Neural crest cell (in vitro differentiated cells): ENCODE data around the gene WNT1. TPM values are rescaled to one million over a fixed set of nuclear protein-coding genes. Genes with fewer than 3 reads are reported as not detected.

ENCODE experiments used
- DNase-seq: peaks from one replicate; pipeline ENCODE4 v3.0.0; 2021; ENCODE audit warnings: low read depth, mixed read lengths, low spot score
- H3K27ac Mint-ChIP-seq: one replicate; pipeline ENCODE4 v1.8.0; 2021; ENCODE audit warnings: mild to moderate bottlenecking, mixed read lengths; ENCODE audit not compliant: unreplicated experiment
- H3K27me3 Mint-ChIP-seq: 2 replicates; pipeline ENCODE4 v1.8.0; 2021; ENCODE audit warnings: low read depth, mild to moderate bottlenecking, mixed read lengths
- H3K36me3 Mint-ChIP-seq: 2 replicates; pipeline ENCODE4 v1.8.0; 2021; ENCODE audit warnings: low read depth, mild to moderate bottlenecking, mixed read lengths
- H3K4me1 Mint-ChIP-seq: 2 replicates; pipeline ENCODE4 v1.8.0; 2021; ENCODE audit warnings: mixed read lengths
- H3K4me3 Mint-ChIP-seq: one replicate; pipeline ENCODE4 v1.8.0; 2021; ENCODE audit warnings: mild to moderate bottlenecking, mixed read lengths
- H3K9me3 Mint-ChIP-seq: 2 replicates; pipeline ENCODE4 v1.8.0; 2021; ENCODE audit warnings: mixed read lengths
- total RNA-seq: library from RNA; stranded (reverse); gene quantifications from 2 replicates; pipeline ENCODE4 v1.2.1, GENCODE V29; 2021
- TF ChIP-seq, protein P1 (sequence below): fragments of 200-600 bp; sonication (generic); conservative IDR thresholded peaks from 2 replicates; pipeline ENCODE4 v1.5.0; 2021; ENCODE audit warnings: antibody characterized with exemption, mild to moderate bottlenecking

The WNT1 gene
- total RNA-seq, 1 donor from 2014 or later = 2.1 TPM

- no peaks in the 10 kb centered on the region for H3K9me3 Mint-ChIP-seq
- H3K36me3 Mint-ChIP-seq = peaks cover 16% of the 10 kb centered on the region
- DNase-seq = no peak
- peak overlapping the region; percentile 77 for H3K4me3 Mint-ChIP-seq
- peaks cover 64% of the 10 kb centered on the region for H3K27me3 Mint-ChIP-seq
- H3K4me1 Mint-ChIP-seq = peaks cover 23% of the 10 kb centered on the region
- TF ChIP-seq, protein P1, sequence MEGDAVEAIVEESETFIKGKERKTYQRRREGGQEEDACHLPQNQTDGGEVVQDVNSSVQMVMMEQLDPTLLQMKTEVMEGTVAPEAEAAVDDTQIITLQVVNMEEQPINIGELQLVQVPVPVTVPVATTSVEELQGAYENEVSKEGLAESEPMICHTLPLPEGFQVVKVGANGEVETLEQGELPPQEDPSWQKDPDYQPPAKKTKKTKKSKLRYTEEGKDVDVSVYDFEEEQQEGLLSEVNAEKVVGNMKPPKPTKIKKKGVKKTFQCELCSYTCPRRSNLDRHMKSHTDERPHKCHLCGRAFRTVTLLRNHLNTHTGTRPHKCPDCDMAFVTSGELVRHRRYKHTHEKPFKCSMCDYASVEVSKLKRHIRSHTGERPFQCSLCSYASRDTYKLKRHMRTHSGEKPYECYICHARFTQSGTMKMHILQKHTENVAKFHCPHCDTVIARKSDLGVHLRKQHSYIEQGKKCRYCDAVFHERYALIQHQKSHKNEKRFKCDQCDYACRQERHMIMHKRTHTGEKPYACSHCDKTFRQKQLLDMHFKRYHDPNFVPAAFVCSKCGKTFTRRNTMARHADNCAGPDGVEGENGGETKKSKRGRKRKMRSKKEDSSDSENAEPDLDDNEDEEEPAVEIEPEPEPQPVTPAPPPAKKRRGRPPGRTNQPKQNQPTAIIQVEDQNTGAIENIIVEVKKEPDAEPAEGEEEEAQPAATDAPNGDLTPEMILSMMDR = no peak
- no peak overlapping the region for H3K27ac Mint-ChIP-seq
Observed at GRCh38 chr12:49000346-49000745, 22.2 kb downstream of the WNT1 start.

DNA sequence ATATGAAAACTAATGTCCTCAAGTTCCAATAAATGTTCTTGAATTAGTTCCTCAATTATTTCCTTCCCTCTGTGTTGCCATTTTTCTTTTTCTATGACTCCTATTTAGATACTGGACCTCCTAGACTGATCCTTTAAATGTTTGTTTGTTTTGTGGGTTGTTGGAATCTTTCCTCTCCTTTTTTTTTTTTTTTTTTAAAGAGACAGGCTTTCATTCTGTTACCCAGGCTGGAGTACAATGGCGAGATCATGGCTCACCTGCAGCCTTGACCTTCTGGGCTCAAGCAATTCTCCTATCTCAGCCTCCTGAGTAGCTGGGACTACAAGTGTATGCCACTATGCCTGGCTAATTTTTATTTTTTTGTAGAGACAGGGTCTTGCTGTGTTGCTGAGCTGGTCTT, 30.8 kb downstream of the WNT1 start:
- Mint-ChIP-seq H3K4me3 (no peak overlapping the region), H3K27ac (no peak overlapping the region), H3K9me3 (no peaks in the 10 kb centered on the region), H3K36me3 (no peaks in the 10 kb centered on the region), H3K4me1 (no peaks in the 10 kb centered on the region), H3K27me3 (no peaks in the 10 kb centered on the region)
- TF ChIP-seq, protein P1 = no peak
- DNase-seq = no peak

GRCh38 chr12:49010092-49010668, 32.1 kb downstream of the WNT1 start:
- TF ChIP-seq, protein P1 = no peak
- Mint-ChIP-seq H3K4me1 (no peaks in the 10 kb centered on the region), H3K27ac (no peak overlapping the region), H3K9me3 (no peaks in the 10 kb centered on the region), H3K36me3 (no peaks in the 10 kb centered on the region), H3K27me3 (no peaks in the 10 kb centered on the region), H3K4me3 (no peak overlapping the region)
- no peak for DNase-seq

DNA sequence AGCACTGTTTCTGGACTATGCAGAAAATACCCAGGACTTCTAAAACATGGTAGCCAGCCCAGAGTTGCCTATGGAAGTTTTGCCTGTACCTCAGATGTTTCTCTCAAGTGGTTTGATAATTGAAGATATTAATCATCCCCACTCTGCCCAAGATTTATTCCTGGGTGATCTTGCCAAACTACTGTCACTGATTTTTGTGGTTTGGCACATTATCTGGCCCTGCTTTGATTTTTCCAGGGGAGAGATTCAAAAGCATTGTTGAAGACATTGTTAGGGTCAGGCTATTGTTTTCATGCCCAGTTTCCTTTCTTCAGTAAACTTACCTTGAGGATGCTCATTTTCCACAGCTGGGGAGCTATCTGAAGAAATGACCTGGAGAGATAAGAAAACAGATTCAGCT, 34.6 kb downstream of the WNT1 start:
- H3K4me3 Mint-ChIP-seq = no peak overlapping the region
- no peak for DNase-seq
- no peaks in the 10 kb centered on the region for H3K27me3 Mint-ChIP-seq
- TF ChIP-seq, protein P1 = no peak
- H3K36me3 Mint-ChIP-seq = no peaks in the 10 kb centered on the region
- no peak overlapping the region for H3K27ac Mint-ChIP-seq
- H3K9me3 Mint-ChIP-seq = no peaks in the 10 kb centered on the region
- peaks cover 8% of the 10 kb centered on the region for H3K4me1 Mint-ChIP-seq

GRCh38 chr12:49013428-49013827, 35.3 kb downstream of the WNT1 start:
- Mint-ChIP-seq H3K36me3 (no peaks in the 10 kb centered on the region), H3K4me1 (peaks cover 14% of the 10 kb centered on the region), H3K27me3 (no peaks in the 10 kb centered on the region), H3K4me3 (no peak overlapping the region), H3K9me3 (no peaks in the 10 kb centered on the region), H3K27ac (no peak overlapping the region)
- TF ChIP-seq, protein P1 = no peak
- DNase-seq = no peak
